ENCODE results near the gene APBA2.

Gene APBA2

DNA sequence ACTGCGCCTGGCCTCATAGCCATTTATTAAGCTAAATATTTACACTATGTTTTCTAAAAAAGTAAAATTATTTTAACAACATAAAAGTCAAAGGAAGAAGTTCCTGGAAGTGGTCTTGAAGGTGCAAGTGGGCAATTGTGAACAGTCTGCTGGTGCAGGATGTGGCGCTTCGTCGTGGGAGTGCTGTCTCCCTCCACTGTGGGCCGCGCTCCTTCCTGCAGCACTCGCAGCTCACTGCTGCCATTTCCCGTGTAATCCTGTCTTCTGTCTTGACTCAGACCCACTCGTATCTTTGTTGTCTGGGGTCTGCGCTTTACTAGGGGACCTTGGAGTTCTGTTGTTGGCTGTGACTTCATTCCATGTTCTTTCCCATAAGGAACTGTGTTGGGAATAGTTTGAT, 56.3 kb downstream of the APBA2 start:
- DNase-seq, result no peak

DNA sequence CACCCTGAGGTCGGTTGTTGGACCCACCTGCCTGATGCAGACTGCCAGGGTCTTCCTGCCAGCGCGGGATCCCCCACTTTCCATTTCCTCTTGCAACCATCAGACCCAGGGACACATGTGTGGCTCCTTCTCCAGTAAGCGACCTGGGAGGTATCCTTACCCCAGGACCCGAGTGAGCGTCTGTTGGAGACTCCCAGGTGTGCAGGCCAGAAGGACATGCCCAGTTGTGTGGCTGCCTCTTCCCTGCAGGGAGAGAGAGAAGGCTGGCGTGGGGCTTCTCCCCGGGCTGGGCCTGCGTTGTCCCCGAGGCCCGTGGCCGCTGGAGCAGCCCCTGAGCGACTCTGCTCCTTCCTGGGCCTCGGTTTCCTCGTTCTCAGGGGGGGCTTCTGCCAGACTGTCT, 56.8 kb downstream of the APBA2 start:
- no peak for DNase-seq

DNA sequence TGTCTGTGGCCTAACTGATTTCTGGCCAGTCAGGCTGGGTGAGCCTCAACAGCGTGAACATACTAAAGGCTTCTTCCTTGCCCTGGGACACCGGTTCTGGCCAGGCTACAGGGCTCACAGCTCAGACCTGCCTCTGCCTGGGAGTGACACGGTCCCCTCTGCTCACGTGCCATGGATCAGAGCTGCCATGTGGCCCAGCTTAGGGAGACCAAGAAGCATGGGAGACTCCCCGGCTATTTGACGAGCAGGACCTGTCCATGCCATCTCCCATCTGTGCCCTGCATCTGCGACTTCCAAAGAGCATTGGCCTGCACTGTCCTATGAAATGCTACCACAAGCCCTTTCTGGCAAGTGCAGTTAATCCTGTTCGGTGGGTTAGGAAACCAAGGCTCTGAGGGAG, 57.4 kb downstream of the APBA2 start:
- DNase-seq, result no peak

DNA sequence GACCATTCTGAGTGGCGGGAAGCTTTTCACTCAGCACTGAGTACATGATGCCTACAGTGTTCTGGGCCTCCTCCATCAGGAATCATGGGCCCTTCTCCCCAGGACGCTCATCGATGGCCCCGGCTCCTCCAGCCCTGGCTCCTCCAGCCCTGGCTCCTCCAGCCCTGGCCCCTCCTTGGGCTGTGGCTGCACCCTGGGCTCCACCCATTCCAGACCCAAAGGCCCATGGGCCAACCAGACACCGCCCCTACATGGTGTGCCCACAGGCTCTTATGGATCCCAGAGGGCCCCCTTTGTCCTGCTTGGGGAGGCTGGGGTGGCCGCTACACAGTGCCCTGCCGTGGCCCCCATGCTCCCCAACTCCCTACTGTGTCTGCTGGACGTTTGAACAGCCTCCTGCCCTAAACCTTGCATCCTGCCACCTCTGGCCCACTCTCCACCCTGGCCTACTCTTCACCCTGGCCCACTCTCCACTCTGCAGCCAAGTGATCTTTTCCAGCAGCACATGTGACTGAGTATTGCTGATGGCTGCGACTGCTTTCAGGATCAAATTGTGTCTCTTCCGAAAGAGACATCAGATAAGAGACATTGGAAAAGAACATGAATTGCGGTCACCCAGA, 57.9 kb downstream of the APBA2 start:
- DNase-seq, result no peak

DNA sequence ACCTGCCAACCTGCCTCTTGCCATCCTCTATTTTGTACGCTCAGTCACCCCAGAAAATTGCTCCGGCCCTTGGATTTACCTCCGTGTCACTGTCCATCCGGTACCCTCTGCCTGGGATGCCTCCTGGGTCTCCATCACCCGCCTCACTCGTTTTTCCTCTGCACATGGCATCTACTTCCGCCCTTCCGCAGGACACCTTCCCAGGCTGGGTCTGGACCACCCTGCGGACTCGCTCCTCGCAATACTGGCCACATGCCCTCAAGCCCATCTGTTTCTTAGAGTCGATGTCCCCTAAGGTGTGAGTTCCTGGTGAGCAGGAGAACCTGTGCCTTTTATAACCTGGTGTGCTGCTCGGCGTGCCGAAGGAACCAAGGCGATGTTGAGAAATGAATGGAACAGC, 58.5 kb downstream of the APBA2 start:
- DNase-seq, result no peak

DNA sequence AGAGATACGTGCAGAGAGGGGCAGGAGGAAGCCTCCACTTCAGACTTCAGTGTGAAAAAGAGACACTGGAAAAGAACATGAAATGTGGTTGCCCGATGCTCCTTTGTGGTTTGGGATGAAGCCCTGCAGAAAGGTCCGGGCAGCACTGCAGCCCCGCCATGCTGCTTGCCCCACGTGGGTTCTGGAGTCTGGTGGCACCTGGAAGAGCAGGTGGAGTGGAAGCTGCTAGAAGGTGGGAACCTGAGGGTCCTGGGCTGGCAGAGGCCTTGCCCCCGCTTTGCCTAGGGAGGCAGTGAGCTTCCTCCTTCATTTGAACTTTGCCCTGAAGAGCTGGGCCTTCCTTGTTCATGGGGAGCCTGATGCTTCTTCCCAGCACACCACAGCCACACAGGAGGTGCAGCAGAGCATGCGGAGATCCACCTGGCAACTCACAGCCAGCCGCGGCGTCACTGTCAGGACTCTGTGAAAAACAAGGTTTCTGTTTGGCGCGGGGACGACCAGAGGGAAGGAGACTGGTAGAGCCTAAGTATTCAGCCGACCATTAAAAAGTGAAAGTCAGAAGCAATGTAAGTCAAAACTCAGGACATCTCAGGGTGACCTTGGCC, 59.0 kb downstream of the APBA2 start:
- no peak for DNase-seq

DNA sequence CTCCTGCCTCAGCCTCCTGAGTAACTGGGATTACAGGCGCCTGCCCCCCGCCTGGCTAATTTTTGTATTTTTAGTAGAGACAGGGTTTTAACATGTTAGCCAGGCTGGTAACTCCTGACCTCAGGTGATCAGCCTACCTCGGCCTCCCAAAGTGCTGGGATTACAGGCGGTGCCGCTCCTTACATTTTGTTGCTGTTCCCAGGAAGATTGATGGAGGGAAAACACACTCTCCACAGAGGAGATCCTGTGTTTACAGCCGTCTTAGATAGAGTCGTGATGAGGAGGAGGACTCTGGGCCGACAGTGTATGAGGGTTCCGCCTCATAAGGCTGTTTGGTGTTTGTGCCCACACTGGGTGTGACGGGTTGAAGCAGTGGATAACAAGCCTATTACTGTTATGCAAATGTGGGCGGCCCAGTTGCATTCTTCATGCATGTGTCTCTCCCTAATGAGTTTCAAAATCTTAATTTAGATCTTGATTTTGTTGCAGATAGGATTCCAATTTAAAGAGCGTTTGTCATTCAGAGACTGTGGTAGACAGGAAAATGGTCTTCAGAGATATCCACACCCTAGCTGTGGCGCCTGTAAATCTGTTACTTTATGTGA, 60.0 kb downstream of the APBA2 start:
- DNase-seq, result no peak

DNA sequence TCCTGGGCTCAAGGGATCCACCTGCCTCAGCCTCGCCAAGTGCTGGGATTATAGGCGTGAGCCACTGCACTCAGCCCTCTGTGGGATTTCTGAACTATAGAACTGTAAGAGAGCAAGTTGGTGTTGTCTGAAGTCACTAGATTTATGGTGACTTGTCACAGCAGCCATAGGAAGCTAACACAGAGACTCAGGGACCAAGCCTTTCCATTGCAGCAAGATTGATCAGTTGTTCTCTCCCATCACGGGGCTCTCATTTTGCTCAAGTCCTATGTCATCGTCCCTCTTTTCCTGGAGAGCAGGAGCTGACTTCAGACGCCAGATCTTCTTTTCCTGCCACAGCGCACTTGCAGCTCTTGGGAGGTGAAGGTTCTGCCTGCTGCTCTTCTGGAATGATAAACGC, 61.0 kb downstream of the APBA2 start:
- no peak for DNase-seq

DNA sequence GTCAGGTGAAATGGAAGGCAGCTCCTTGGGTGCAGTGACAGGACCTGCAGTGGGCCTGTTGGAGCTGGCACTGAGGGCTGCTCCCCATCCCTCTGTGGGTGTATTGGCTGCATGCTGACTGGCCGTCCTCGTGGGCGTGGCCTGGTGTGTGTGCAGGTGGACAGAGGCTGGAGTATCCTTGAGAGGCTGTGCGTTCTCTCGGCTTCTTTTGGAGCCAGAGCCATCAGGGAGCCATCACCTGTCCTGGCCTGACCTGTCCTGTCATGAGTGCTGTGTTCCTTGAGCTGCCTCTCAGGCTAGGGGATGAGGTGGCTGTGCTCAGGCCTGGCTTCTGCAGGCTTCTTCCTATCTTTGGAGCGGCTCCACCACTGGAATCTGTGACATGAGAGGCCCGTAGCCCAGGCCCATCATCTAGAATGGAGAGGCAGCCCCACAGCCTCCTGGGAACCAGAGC, 61.5 kb downstream of the APBA2 start:
- DNase-seq, result no peak

DNA sequence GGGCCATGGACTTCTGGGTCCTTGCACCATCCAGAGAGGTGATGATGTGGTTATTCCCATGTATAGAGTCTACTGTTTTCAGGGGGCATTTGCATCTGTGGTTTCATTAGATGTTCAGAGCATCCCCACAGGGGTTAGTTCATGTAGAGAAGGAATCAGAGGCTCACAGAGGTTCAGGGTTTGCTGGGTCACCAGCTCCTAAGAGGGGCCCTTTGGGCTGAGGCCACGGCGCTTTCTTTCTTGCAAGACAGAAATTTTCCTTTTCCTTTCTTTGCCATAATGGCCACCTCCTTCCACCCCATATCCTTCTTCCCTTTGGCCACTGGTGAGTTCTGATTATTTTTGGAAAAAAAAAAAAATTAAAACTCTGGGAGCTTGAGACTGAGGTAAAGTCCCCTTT, 62.3 kb downstream of the APBA2 start:
- no peak for DNase-seq

DNA sequence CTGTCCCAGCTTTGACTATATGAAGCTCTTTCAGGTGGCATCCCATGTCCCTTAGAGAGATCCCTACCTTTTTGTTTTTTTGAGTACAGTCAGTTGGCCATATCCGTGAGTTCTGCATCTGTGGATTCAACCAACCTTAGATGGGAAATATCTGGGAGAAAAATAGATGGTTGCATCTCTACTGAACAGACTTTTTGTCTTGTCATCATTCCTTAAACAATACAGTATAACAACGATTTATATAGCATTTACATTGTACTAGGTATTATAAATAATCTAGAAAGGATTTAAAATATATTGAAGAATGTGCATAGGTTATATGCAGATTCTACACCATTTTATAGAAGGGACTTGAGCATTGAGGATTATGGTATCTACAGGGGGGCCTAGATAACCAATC, 65.1 kb downstream of the APBA2 start:
- no peak for DNase-seq

DNA sequence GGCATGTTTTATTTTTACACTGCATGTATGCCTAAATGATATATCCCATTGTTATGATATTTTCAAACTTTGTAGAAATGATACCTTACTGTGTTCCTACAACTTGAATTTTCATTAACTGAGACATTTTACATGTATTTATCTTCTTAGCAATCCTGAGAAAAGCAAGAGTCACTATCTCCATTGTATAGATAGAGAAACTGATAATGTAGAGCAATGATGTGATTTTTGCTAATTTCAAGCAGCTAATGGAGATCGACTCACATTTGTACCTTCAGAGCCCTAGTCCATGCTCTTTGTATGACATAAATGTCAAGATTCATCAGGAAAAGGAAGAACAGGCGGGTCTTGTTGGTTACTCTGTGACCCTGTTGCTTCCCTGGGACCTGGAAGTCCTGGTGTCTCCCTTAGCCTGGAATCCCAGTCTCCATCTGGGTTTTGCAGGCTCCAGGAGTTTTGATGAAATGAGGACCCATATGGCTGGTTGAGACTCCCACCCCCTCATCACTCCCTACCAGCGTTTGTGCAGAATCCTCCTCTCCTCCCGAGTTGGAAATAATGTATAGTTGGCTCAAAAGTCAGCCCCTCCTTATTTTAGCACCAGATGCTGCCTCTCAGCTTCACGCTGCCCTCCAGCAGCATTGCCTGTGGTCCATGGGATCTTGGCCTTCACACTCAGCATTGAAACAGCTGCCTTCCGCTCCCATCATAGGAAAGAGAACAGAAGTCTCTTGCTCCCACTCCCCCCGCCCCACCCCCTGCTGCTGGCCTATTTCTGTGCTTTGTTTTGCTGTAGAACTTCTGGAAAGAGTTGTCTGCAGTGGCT, 67.1 kb downstream of the APBA2 start:
- no peak for DNase-seq

DNA sequence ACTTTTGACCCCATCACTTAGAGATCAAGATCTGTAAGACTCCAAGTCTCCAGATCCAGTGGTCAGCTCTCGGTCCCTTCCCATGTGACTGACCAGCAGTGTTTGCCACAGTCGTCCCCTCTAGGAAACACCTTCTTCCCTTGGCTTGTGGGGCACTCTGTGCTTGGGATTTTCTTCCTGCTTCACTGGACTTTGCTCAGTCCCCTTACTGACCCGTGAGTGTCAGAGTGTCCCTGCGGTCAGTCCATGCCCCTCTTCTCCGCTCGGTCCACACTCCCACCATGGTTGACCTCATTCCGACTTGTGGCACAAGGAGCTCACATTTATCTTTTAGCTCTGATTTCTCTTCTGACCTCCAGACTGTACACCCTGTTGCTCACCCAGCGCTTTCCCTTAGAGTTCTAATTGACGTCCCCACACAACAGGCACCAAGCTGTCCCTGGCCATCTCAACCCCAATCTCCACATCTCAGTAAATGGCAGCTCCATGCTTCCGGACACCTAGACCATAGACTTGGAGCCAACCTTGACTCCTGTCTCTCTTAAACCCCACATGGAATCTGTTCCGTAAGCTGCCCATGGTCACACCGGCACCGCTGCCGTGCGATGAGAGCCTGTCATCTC, 67.9 kb downstream of the APBA2 start:
- DNase-seq, result no peak

DNA sequence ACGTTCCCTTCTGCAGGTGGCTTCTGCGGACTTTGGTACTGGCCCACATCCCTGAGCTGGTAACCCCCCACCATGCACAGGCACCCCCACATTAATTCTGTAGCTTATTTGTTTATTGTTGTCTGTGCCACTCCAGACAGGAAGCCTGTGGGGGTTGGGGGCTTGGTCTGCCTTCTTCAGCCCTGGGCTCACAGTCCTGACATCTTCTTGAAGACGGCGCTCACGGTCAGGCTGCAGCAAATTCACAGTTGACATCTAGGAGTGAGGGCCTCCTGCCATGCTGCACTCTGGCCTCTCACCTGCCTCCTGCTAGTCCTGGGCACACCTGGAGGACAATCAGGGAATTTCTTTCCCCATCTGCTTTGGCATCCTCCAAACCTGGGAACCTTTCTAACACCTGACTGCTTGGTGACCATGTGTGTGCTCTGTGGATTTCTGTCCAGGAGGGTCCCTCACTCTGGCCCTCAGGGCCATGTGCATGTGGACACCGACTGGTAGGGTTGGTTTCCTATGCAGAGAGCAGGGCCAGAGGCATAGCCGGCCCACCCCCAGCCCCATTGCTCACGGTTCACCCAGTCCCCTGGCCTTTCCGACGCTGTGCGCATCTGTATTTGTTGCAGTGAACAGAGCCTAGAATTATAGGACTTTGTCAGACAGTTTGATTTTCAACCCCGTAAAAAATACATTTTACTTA, 68.8 kb downstream of the APBA2 start:
- DNase-seq, result no peak

DNA sequence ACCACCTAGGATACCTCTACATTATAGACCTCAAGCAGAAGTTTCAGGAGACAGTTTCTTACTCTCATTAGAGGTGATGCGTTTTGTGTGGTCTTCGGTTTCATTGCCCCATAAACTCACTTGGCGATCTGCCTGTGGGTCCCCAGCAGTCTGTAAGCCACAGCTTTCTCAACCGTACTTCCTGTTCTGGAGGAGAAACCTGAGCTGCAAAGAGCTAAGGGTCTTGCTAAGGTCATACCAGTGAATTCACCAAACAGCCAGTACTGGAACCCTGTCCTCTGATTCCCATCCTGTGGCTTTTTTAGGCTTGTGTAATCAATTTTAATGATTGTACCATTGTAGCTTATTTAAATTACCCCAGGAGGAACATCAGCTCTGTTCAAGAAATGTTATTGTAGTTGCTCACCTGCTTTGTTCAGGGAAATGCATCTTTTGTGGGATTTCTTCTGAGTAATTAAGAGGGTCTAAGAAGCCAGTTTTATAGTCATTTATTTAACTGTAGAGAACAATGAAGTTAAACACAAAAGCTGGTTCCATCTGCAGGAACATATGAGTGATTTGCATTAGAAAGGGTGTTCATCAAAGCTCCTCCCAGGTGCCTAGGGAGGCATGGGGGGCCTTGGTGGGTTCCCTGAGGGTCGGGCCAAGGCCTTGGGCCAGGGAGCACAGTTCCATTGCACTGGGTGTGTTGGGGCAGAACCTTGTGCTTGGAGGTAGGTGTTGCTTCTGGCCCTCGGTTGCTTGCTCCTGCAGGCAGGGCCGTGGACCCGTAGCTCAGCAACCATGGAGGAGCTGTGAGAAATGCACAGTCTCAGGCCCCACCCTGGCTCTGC, 69.6 kb downstream of the APBA2 start:
- peak; percentile 65 for DNase-seq

DNA sequence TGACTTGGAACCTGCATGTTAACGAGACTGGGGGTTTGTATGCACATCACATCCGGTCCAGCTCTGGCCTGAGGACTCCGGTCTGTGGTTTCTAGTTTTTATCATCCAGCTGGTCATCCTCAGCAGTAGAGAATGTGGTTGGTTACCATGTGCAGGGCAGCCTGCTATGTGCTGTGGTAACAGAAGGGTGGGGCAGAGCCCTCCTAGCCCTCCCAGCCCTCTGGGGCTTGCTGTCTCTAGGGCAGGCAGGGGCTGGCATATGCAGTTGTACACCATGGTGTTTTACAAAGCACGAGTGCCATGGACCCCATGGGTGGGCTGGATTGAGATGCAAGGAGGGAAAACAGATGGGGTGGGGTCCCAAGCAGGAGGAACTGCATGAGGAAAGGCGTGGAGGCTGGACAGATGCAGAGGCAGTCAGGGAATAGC, 70.2 kb downstream of the APBA2 start:
- no peak for DNase-seq

DNA sequence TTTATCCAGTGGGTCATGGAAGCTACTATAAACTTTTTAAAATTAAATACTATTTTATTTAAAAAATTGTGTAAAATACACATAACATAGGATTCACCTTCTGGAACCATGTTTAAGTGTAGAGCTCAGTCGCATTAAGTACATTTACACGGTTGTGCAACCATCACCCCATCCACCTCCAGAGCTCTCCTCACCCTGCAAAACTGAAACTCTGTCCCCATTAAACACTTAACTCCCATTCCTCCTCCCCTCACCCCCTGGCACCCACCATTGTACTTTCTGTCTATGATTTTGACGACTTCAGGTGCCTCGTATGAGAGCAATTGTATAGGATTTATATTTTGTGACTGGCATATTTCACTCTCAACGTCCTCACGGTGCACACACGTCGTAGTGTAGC, 70.7 kb downstream of the APBA2 start:
- DNase-seq, result no peak

DNA sequence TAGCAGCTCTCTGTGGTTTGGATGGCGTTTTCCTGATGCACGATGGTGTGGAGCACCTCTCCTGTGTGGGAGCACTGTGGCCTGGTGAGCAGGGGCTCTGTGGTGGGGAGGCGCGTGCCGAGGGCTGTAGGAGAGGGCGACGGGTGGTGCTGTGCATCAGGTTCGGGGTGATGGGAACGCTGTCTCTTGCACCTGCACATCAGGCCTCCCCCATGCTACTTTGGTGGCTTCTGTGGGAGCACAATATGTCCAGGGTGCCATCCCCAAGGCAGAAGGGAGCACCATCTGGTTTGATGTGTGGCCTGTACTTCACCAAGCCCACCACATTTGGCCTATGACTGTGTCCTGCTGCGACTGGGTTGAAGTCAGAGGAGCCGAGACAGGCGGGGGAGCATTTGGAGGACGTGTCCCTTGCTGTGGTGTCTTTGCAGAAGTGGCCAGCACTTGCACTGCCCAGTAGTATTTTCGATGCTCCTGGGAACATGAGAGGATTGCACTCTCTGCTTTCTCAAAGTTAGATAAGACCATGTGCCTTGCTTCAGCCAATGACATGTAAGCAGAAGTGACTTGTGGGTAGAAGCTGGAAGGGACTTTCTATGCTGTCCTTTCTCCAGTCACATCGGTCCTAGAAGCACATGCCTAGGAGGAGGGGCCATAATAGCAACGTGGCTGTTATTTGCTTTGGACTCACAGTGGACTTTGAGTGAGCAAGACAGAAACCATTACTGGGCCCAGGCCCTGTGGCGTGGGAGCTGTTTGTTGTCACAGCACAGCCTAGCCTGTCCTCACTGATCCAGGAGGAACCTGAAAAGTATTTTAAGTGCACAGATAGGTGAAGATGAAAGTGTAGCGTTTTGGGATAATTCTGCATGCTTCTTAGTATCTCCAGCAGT, 72.1 kb downstream of the APBA2 start:
- no peak for DNase-seq

DNA sequence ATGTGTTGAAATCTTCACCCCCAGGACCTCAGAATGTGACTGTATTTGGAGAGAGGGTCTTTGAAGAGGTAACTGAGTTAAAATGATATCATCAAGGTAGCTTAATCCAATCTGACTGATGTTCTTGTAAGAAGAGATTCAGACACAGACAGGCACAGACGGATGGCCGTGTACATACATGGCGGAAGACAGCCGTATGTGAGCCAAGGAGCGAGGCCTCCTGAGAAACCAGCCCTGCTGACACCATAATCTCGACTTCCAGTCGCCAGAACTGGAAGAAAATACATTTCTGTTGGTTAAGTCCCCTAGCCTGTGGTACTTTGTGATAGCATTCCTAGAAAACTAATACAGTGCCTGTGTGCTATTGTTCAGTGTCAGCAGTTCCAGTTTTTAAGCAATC, 73.6 kb downstream of the APBA2 start:
- no peak for DNase-seq

DNA sequence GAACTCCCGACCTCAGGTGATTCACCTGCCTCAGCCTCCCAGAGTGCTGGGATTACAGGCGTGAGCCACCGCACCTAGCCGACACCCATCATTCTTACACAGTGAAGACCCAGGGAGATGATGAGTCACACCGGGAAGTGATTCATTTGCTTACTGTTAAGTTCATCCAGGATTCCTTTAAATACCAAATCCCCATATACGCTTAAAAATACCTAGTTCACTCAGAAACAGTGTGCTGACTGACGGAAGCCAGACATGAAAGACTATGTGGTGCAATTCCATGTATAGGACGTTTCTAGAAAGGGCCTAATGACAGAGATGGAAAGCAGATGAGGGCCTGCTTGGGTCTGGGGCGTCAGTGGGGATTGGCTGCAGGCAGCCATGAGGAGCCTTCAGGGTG, 75.2 kb downstream of the APBA2 start:
- DNase-seq, result peak; percentile 70

DNA sequence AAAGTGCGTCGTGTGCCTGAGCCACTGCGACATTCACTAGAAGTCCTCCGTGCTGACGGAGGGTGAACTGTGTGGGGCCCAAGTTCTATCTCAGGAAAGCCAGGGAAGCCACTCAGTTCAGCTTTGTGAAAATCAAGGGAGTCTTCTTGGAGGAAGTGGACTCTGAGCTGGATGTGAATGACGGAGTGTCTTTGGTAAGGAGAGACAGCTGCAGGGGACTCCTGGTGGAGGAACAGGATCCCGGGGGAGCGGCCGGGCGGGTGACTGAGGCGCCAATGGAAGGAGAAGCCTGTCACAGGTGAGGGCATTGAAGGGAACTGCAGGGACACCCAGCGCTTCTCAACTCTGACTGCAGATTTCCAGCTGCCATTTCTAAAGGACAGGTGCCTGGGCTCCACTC, 75.6 kb downstream of the APBA2 start:
- no peak for DNase-seq

All from fibroblast of skin of right biceps (primary cell).